NT2/D1 (cell line): Measurements from ENCODE around the gene CD68.

Source experiments
- SUZ12 ChIP-seq: IDR thresholded peaks from 2 replicates; pipeline ENCODE4 v1.6.1; 2011; ENCODE audit not compliant: insufficient read length, insufficient read depth; ENCODE audit errors: extremely low read depth
- YY1 ChIP-seq: IDR thresholded peaks from 2 replicates; pipeline ENCODE4 v1.6.1; 2011; ENCODE audit not compliant: insufficient read length, insufficient read depth
- ZNF274 ChIP-seq: IDR thresholded peaks from 2 replicates; pipeline ENCODE4 v1.6.1; 2011; ENCODE audit warnings: mild to moderate bottlenecking, low read depth, low read length

DNA sequence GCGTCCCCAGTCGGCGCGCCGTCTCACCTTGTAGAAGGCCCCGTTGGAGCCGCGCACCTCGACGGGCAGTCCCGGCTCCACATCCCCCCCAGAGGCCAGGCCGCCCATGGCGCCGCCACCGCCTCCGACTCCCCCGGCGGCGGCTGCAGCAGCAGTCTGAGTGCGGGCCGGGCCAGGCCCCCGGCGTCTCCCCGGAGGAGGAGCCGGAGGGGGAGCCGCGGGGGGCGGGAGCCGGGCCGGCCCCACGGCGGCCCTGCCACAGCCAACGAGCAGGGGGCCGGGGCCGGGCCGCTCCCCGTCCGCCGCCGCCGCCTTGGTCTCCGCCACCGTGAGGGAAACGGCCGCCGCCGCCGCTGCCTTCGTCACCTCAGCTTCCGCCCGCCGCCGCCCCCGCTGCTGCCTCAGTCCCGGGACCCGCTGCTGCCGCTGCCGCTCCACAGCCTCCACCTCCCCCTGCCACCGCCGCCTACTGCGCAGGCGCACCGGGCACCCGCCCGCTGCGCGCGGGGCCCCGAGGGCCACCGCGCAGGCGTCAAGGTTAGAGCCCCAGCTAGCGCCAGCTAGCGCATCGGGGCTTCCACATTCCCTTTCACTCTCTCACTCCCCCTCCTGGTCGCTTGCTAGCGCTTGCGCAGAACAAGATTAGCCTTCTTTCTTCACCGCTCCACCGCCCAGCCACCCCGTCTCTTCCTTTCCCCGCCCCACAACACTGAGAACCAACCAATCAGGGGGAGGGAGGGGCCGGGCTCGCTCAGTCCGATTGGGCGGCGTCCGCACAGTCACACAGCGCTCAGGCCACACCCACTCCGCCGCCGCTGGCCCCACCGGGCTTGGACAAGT lies 35.2 kb downstream of the CD68 start, which contains the start of gene FXR2:
- TF ChIP-seq YY1: no peak
- no peak for TF ChIP-seq ZNF274
- no peak for TF ChIP-seq SUZ12
